ENCODE data around the gene FGF9.

GRCh38 chr13:21694831-21695230 lies 24.0 kb downstream of the FGF9 start:
- TF ChIP-seq, protein P1, sequence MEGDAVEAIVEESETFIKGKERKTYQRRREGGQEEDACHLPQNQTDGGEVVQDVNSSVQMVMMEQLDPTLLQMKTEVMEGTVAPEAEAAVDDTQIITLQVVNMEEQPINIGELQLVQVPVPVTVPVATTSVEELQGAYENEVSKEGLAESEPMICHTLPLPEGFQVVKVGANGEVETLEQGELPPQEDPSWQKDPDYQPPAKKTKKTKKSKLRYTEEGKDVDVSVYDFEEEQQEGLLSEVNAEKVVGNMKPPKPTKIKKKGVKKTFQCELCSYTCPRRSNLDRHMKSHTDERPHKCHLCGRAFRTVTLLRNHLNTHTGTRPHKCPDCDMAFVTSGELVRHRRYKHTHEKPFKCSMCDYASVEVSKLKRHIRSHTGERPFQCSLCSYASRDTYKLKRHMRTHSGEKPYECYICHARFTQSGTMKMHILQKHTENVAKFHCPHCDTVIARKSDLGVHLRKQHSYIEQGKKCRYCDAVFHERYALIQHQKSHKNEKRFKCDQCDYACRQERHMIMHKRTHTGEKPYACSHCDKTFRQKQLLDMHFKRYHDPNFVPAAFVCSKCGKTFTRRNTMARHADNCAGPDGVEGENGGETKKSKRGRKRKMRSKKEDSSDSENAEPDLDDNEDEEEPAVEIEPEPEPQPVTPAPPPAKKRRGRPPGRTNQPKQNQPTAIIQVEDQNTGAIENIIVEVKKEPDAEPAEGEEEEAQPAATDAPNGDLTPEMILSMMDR (IDR thresholded peaks at IDR 0.05) = no peak
- TF ChIP-seq ZFX (IDR thresholded peaks at IDR 0.05; ENCODE audit: borderline replicate concordance) = no peak
